Measurements from ENCODE around the gene ANXA3.
A peak's percentile ranks its signal among the peaks of the same experiment; 100 is the strongest.

Gene ANXA3

GRCh38 chr4:78565971-78566372 is 14.4 kb downstream of the ANXA3 start:
- no peak for TF ChIP-seq CTCF (conservative IDR thresholded peaks at IDR 0.05; ENCODE audit: low read length)
- H3K4me3 ChIP-seq (ENCODE audit: low read length): no peak overlapping the region
- peak; percentile 73 for DNase-seq (ENCODE audit: low read depth)

- no peak for TF ChIP-seq CTCF (conservative IDR thresholded peaks at IDR 0.05; ENCODE audit: low read length)
- no peak overlapping the region for H3K4me3 ChIP-seq (ENCODE audit: low read length)
- DNase-seq (ENCODE audit: low read depth): no peak
Observed at GRCh38 chr4:78566834-78567499, 15.4 kb downstream of the ANXA3 start.

GRCh38 chr4:78567500-78568060 is 16.0 kb downstream of the ANXA3 start:
- no peak for DNase-seq (ENCODE audit: low read depth)

GRCh38 chr4:78568640-78569305 is 17.2 kb downstream of the ANXA3 start:
- H3K4me3 ChIP-seq (ENCODE audit: low read length): no peak overlapping the region
- peak; percentile 48 for DNase-seq (ENCODE audit: low read depth)
- TF ChIP-seq CTCF (conservative IDR thresholded peaks at IDR 0.05; ENCODE audit: low read length): no peak

More at GRCh38 chr4:78567500-78568060, 16.0 kb downstream of the ANXA3 start:
- no peak for TF ChIP-seq CTCF (conservative IDR thresholded peaks at IDR 0.05; ENCODE audit: low read length)
- no peak overlapping the region for H3K4me3 ChIP-seq (ENCODE audit: low read length)

- H3K4me3 ChIP-seq (ENCODE audit: low read length): no peak overlapping the region
- DNase-seq (ENCODE audit: low read depth): peak; percentile 87
- no peak for TF ChIP-seq CTCF (conservative IDR thresholded peaks at IDR 0.05; ENCODE audit: low read length)
Observed at GRCh38 chr4:78569306-78569821, 17.8 kb downstream of the ANXA3 start.

GRCh38 chr4:78570117-78570516 is 18.5 kb downstream of the ANXA3 start:
- no peak for TF ChIP-seq CTCF (conservative IDR thresholded peaks at IDR 0.05; ENCODE audit: low read length)
- peak; percentile 16 for DNase-seq (ENCODE audit: low read depth)
- H3K4me3 ChIP-seq (ENCODE audit: low read length): no peak overlapping the region

All from AG10803 (cell line).